ENCODE results near the gene FAM81B.

FAM81B gene

GRCh38 chr5:95406426-95407090 lies 15.4 kb downstream of the FAM81B start:
- no peak for DNase-seq

GRCh38 chr5:95410279-95410678 lies 19.1 kb downstream of the FAM81B start:
- DNase-seq = no peak

GRCh38 chr5:95411474-95411873 lies 20.3 kb downstream of the FAM81B start:
- no peak for DNase-seq

- no peak for DNase-seq
Observed at GRCh38 chr5:95414451-95414850, 23.3 kb downstream of the FAM81B start.

- no peak for DNase-seq
Observed at GRCh38 chr5:95417971-95418370, 26.8 kb downstream of the FAM81B start.

- DNase-seq = no peak
Observed at GRCh38 chr5:95422838-95423237, 31.7 kb downstream of the FAM81B start.

- DNase-seq = no peak
Observed at GRCh38 chr5:95424016-95424415, 32.9 kb downstream of the FAM81B start.

- no peak for DNase-seq
Observed at GRCh38 chr5:95424526-95424925, 33.4 kb downstream of the FAM81B start.

GRCh38 chr5:95426227-95426626 lies 35.1 kb downstream of the FAM81B start:
- no peak for DNase-seq

- no peak for DNase-seq
Observed at GRCh38 chr5:95432779-95433178, 41.6 kb downstream of the FAM81B start.

- DNase-seq = no peak
Observed at GRCh38 chr5:95439801-95440493, 48.8 kb downstream of the FAM81B start.

GRCh38 chr5:95440825-95441224 lies 49.7 kb downstream of the FAM81B start:
- DNase-seq = no peak

GRCh38 chr5:95441636-95442035 lies 50.5 kb downstream of the FAM81B start:
- DNase-seq = no peak

GRCh38 chr5:95445442-95445841 lies 54.3 kb downstream of the FAM81B start:
- no peak for DNase-seq

- no peak for DNase-seq
Observed at GRCh38 chr5:95445995-95446394, 54.8 kb downstream of the FAM81B start.

- no peak for DNase-seq
Observed at GRCh38 chr5:95446560-95447221, 55.5 kb downstream of the FAM81B start.

- DNase-seq = no peak
Observed at GRCh38 chr5:95447961-95448360, 56.8 kb downstream of the FAM81B start.

- no peak for DNase-seq
Observed at GRCh38 chr5:95448789-95449188, 57.6 kb downstream of the FAM81B start.

- no peak for DNase-seq
Observed at GRCh38 chr5:95449460-95449859, 58.3 kb downstream of the FAM81B start.

GRCh38 chr5:95454536-95454935 lies 63.4 kb downstream of the FAM81B start:
- DNase-seq = no peak

- DNase-seq = no peak
Observed at GRCh38 chr5:95460665-95461064, 69.5 kb downstream of the FAM81B start.

- DNase-seq = no peak
Observed at GRCh38 chr5:95471487-95471886, 80.3 kb downstream of the FAM81B start.

GRCh38 chr5:95471942-95472341 lies 80.8 kb downstream of the FAM81B start:
- DNase-seq = no peak

GRCh38 chr5:95484421-95484820 lies 93.3 kb downstream of the FAM81B start:
- DNase-seq = no peak

Measured in NCI-H1048 (cell line).